Mucosa of descending colon (tissue), 3 donors: Measurements from ENCODE around the gene ZNF557. TPM values are rescaled to one million over a fixed set of nuclear protein-coding genes. Genes with fewer than 3 reads are reported as not detected.

Experiments used
- ATAC-seq: fragments of 200-7000 bp; cut with Tn5 transposase; one replicate; pipeline ENCODE4 v1.9.1; 2020; ENCODE audit warnings: mild to moderate bottlenecking, moderate library complexity
- DNase-seq, 3 donors: peaks; one replicate each; pipeline ENCODE4 v3.0.0-alpha.2; 2020
- H3K36me3 ChIP-seq: fragments of 200-600 bp; one replicate; pipeline ENCODE4 v1.8.0; 2021; ENCODE audit warnings: low read depth, mild to moderate bottlenecking
- H3K4me1 ChIP-seq: fragments of 200-600 bp; one replicate; pipeline ENCODE4 v1.8.0; 2021; ENCODE audit warnings: low read depth, mild to moderate bottlenecking
- H3K4me3 ChIP-seq: fragments of 200-600 bp; one replicate; pipeline ENCODE4 v1.8.0; 2021; ENCODE audit warnings: mild to moderate bottlenecking
- H3K9me3 ChIP-seq: fragments of 200-600 bp; one replicate; pipeline ENCODE4 v1.8.0; 2021; ENCODE audit warnings: mild to moderate bottlenecking
- CTCF ChIP-seq: fragments of 200-600 bp; IDR thresholded peaks from one replicate; pipeline ENCODE4 v1.8.0; 2022; ENCODE audit warnings: antibody characterized with exemption, mild to moderate bottlenecking
- intact Hi-C, 2 donors: fragments of 100-400 bp; cut with DNase I in 1 of 2; cut with micrococcal nuclease in 1 of 2; formaldehyde crosslinking; loops; one replicate each; pipeline versions ENCODE4 v1.11.0 to v1.11.1; 2022; cut with DNase I, micrococcal nuclease
- total RNA-seq, 3 donors: library from RNA; stranded (reverse); fragmentation: NEBNext Ultra II Directional in 2 of 3; extraction: Animal tissue kit (Norgen Biotek cat#: 25700) in 2 of 3; gene quantifications; one replicate each; pipeline versions ENCODE4 v1.2.1 to v1.2.4, GENCODE V29; 2021 to 2023
- donor health status: DM: no; HTN: no; CAD: no; lungs with moderate emphysema.
- donor health status: DM: no; HTN: no; CAD: no.
- donor health status: DM: no; HTN: yes; CAD: no.

ZNF557 gene
- total RNA-seq, 3 donors from 2014 or later = 8.5 to 10.3 (median 9.8) TPM

DNA sequence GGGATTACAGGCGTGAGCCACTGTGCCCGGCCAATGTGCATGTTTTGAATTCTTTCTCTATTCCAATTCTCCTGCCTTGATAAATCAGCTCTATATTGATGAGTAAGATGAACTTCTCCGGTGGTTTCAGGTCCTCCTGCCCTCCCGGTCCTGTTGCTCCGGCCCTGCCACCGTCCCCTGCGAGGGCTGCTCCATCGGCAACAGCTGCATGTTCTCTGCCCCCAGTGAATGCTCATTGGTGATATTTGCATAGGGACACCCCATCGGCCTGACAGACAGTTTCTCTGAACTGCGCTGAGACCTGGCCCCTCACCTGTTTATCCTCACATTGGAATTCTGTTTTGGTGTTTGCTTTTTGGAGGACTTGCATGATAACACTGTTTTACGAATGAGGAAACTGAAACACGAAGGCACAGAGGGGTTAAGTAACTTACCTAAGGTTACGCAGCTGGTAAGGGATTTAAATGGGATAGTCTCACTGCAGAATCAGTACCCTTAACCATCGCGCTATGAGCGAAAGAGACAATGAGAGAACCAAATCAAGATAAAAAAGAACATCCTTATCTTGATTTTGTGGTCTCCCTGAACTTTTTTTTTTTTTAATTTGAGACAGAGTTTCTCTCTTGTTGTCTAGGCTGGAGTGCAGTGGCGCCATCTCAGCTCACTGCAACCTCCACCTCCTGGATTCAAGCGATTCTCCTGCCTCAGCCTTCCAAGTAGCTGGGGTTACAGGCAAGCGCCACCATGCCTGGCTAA lies 32.2 kb downstream of the ZNF557 start:
- Histone ChIP-seq H3K4me1 (peaks cover 8% of the 10 kb centered on the region), H3K4me3 (no peak overlapping the region), H3K36me3 (no peaks in the 10 kb centered on the region), H3K9me3 (no peaks in the 10 kb centered on the region)
- intact Hi-C loops = loop anchor here (2.0 to 5.0 kb wide), 2 partner anchors 239 to 241 kb away; no protein-coding TSS in a partner anchor
- TF ChIP-seq CTCF = no peak
- DNase-seq (no peak), ATAC-seq (no peak)

- no peak for TF ChIP-seq CTCF
- DNase-seq (peak in 1 of 3 donors; percentile 21), ATAC-seq (no peak)
- Histone ChIP-seq H3K9me3 (no peaks in the 10 kb centered on the region), H3K4me3 (no peak overlapping the region), H3K36me3 (no peaks in the 10 kb centered on the region), H3K4me1 (peaks cover 8% of the 10 kb centered on the region)
- intact Hi-C loops = loop anchor here (5.0 kb wide), 2 partner anchors 227 to 237 kb away; no protein-coding TSS in a partner anchor
Observed at GRCh38 chr19:7104747-7105447, 35.4 kb downstream of the ZNF557 start.

GRCh38 chr19:7106711-7107657 lies 37.5 kb downstream of the ZNF557 start:
- no peak for ATAC-seq
- Histone ChIP-seq H3K36me3 (no peaks in the 10 kb centered on the region), H3K9me3 (no peaks in the 10 kb centered on the region), H3K4me3 (no peak overlapping the region), H3K4me1 (peaks cover 4% of the 10 kb centered on the region)
- no peak for TF ChIP-seq CTCF
- intact Hi-C loops = loop anchor here in 1 of 2 donors (5.0 kb wide), 1 partner anchor 225 kb away; no protein-coding TSS in a partner anchor
- no peak for DNase-seq

DNA sequence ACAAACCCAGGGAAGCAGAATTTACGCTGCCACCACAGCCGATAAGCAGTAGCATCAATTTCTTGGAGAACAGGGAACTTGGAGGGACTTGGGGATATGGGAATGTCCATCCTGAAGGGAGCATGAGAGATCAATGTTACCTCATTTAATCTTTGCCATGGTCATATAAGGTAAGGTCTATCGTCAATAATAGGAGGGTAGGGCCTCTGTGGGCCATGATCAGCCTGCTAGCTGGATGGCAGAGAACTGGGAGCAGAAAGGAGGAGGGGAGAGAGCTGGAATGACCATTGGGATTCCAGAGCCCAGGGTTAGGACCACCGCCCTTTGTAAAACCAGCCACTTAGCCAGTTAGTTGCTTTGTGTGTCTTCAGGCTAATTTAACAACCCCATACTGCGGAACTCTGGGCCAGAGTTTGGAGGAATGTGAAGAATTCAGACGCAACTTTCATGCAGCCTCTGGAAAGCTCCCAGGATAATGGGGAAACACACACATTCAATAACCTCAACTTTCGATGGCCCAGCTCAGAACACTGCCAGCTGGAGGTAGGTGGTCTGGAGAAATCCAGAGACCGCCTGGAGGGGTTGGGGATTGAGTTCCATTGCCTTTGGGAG lies 40.3 kb downstream of the ZNF557 start:
- intact Hi-C loops = loop anchor here in 1 of 2 donors (5.0 kb wide), 1 partner anchor 223 kb away; no protein-coding TSS in a partner anchor
- DNase-seq = no peak
- no peaks in the 10 kb centered on the region for H3K4me1 ChIP-seq
- no peak for ATAC-seq
- H3K9me3 ChIP-seq = no peaks in the 10 kb centered on the region
- H3K36me3 ChIP-seq = no peaks in the 10 kb centered on the region
- no peak overlapping the region for H3K4me3 ChIP-seq
- no peak for TF ChIP-seq CTCF

GRCh38 chr19:7112675-7113074 lies 43.2 kb downstream of the ZNF557 start:
- Histone ChIP-seq H3K4me1 (no peaks in the 10 kb centered on the region), H3K36me3 (no peaks in the 10 kb centered on the region), H3K4me3 (no peak overlapping the region), H3K9me3 (no peaks in the 10 kb centered on the region)
- no peak for TF ChIP-seq CTCF
- DNase-seq = no peak
- ATAC-seq = no peak
- intact Hi-C loops = no loop called here
